ENCODE data around the gene FBXW8. TPM values are rescaled to one million over a fixed set of nuclear protein-coding genes. Genes with fewer than 3 reads are reported as not detected.

Gene FBXW8
- total RNA-seq, 3 donors from 2014 or later (not counting 1 experiment from before 2014, with no cell fraction given): 11.5 to 16.0 (median 13.5) TPM

DNA sequence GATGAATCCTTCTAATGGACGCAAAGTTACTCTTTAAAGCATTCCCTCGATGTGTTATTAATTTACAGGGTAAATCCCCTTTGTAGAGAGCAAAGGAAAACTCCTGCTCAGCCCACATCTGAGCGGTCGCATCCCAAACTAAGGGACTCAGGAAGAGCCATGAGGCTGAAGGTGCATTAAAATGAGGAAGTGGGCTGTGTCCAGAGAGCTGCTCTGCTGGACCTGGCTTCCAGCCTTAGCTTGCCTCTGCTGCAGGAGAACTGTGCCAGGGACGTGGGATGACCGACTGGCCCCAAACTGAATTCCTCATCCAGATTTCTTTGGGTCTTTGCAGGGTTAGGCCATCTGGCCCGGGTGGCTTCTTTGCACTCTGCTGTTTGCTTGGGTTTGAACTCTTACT is 88.3 kb downstream of the FBXW8 start:
- no peak overlapping the region for H3K4me3 ChIP-seq (ENCODE audit: low read length)
- peaks cover 2% of the 10 kb centered on the region for H3K36me3 ChIP-seq (ENCODE audit: control insufficient read depth, insufficient read depth, low read length)
- no peak overlapping the region for H3K27ac ChIP-seq (ENCODE audit: low read length)
- TF ChIP-seq, protein P1, sequence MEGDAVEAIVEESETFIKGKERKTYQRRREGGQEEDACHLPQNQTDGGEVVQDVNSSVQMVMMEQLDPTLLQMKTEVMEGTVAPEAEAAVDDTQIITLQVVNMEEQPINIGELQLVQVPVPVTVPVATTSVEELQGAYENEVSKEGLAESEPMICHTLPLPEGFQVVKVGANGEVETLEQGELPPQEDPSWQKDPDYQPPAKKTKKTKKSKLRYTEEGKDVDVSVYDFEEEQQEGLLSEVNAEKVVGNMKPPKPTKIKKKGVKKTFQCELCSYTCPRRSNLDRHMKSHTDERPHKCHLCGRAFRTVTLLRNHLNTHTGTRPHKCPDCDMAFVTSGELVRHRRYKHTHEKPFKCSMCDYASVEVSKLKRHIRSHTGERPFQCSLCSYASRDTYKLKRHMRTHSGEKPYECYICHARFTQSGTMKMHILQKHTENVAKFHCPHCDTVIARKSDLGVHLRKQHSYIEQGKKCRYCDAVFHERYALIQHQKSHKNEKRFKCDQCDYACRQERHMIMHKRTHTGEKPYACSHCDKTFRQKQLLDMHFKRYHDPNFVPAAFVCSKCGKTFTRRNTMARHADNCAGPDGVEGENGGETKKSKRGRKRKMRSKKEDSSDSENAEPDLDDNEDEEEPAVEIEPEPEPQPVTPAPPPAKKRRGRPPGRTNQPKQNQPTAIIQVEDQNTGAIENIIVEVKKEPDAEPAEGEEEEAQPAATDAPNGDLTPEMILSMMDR (IDR thresholded peaks at IDR 0.05): no peak
- Mint-ChIP-seq H3K4me1 (peaks cover 2 to 3% of the 10 kb centered on the region in 2 donors), H3K9me3 (no peaks in the 10 kb centered on the region), H3K27me3 (ENCODE audit: low read depth in 2 of 2) (no peaks in the 10 kb centered on the region), H3K27ac (no peak overlapping the region), H3K4me3 (no peak overlapping the region), H3K36me3 (no peaks in the 10 kb centered on the region)
- H3K9me3 ChIP-seq (ENCODE audit: control insufficient read depth, insufficient read depth, low read length): no peaks in the 10 kb centered on the region
- intact Hi-C loops (cut with micrococcal nuclease): no loop called here
- no peaks in the 10 kb centered on the region for H3K4me1 ChIP-seq (ENCODE audit: control insufficient read depth, insufficient read depth, low read length)
- no peaks in the 10 kb centered on the region for H3K27me3 ChIP-seq (ENCODE audit: control insufficient read depth, insufficient read depth, low read length)
- ATAC-seq (no peak), DNase-seq (no peak)
- WGBS (ENCODE audit: insufficient coverage): 99% methylated on average over 7 of the region's 7 CpGs

DNA sequence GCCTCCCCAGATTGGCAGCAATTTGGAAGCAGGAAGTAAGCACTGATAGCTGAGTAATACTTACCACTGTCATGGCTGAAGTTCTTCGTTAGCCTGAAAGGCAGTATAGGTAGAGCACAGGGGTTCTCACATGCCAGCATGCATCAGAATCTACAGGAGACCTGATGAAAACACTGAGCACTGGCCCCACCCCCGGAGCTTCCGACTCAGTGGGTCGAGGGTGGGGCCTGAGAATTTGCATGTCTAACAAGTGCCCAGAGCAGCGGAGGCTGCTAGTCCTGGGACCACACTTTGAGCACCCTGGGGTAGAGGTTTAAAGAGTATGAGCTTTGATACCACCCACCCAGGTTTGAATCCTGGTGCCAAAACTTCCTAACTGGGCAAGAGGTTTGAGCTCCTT is 89.6 kb downstream of the FBXW8 start:
- no peaks in the 10 kb centered on the region for H3K27me3 ChIP-seq (ENCODE audit: control insufficient read depth, insufficient read depth, low read length)
- peaks cover 14% of the 10 kb centered on the region for H3K36me3 ChIP-seq (ENCODE audit: control insufficient read depth, insufficient read depth, low read length)
- intact Hi-C loops (cut with micrococcal nuclease): no loop called here
- no peak overlapping the region for H3K4me3 ChIP-seq (ENCODE audit: low read length)
- no peak overlapping the region for H3K4me3 Mint-ChIP-seq
- H3K36me3 Mint-ChIP-seq: no peaks in the 10 kb centered on the region
- H3K27ac Mint-ChIP-seq: no peak overlapping the region
- ATAC-seq (no peak), DNase-seq (no peak)
- H3K27me3 Mint-ChIP-seq (ENCODE audit: low read depth in 2 of 2): no peaks in the 10 kb centered on the region
- H3K9me3 Mint-ChIP-seq: no peaks in the 10 kb centered on the region
- no peaks in the 10 kb centered on the region for H3K9me3 ChIP-seq (ENCODE audit: control insufficient read depth, insufficient read depth, low read length)
- H3K4me1 ChIP-seq (ENCODE audit: control insufficient read depth, insufficient read depth, low read length): no peaks in the 10 kb centered on the region
- H3K27ac ChIP-seq (ENCODE audit: low read length): no peak overlapping the region
- WGBS (ENCODE audit: insufficient coverage): 89% methylated on average over 5 of the region's 5 CpGs
- TF ChIP-seq, protein P1 (IDR thresholded peaks at IDR 0.05): no peak
- peaks cover 3 to 5% of the 10 kb centered on the region in 2 donors for H3K4me1 Mint-ChIP-seq

DNA sequence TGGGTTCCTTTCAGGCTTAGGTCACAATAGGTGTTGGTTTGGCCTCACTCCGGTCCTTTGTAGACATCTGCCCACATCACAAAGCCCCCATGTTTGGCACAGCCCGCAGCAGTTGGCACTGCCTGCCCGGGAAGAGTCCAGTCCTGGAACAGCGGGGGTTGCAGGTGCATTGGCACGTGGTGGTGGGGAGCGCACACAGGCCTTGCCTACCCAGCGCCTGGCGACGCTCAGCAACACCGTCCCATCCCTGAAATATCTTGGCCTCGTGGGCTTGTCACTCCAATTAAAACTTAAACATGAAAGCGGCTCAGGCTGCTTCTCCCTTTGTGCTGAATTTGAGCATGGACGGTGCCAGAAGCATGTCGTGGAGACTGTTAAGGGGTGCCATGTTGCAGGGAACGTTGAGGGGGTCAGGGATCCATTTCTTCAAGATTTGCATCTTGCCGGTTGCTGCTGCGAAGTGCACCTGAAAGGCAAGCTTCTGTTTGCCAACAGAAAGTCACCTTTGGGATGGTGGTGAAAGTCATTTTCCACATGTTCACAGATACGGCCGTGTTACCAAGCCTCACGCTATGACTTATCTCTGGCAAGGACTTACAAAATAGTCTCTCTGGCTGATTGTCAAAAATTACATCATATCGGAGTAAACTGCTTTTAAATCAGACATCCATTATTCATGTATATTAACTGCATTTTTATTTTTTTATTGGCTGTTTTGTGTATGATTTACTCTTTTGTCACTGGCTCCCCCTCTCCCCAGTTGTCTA is 91.5 kb downstream of the FBXW8 start:
- H3K4me3 ChIP-seq (ENCODE audit: low read length): no peak overlapping the region
- no peak overlapping the region for H3K27ac ChIP-seq (ENCODE audit: low read length)
- Mint-ChIP-seq H3K27me3 (ENCODE audit: low read depth in 2 of 2) (no peaks in the 10 kb centered on the region), H3K36me3 (no peaks in the 10 kb centered on the region), H3K4me1 (peaks cover 3 to 5% of the 10 kb centered on the region in 2 donors), H3K9me3 (no peaks in the 10 kb centered on the region), H3K4me3 (no peak overlapping the region), H3K27ac (no peak overlapping the region)
- no peak for ATAC-seq
- no peaks in the 10 kb centered on the region for H3K27me3 ChIP-seq (ENCODE audit: control insufficient read depth, insufficient read depth, low read length)
- H3K4me1 ChIP-seq (ENCODE audit: control insufficient read depth, insufficient read depth, low read length): no peaks in the 10 kb centered on the region
- TF ChIP-seq, protein P1 (IDR thresholded peaks at IDR 0.05): no peak
- no peak for DNase-seq
- peaks cover 28% of the 10 kb centered on the region for H3K36me3 ChIP-seq (ENCODE audit: control insufficient read depth, insufficient read depth, low read length)
- 94% methylated on average over 20 of the region's 21 CpGs for WGBS (ENCODE audit: insufficient coverage)
- no peaks in the 10 kb centered on the region for H3K9me3 ChIP-seq (ENCODE audit: control insufficient read depth, insufficient read depth, low read length)
- intact Hi-C loops (cut with micrococcal nuclease): no loop called here
